ENCODE data around the gene TIMM50.
"Not testable (repeated sequence)": the region's sequence is repeated elsewhere in the genome, so short reads cannot be mapped to it uniquely, and the experiment has no call there.

The TIMM50 gene

DNA sequence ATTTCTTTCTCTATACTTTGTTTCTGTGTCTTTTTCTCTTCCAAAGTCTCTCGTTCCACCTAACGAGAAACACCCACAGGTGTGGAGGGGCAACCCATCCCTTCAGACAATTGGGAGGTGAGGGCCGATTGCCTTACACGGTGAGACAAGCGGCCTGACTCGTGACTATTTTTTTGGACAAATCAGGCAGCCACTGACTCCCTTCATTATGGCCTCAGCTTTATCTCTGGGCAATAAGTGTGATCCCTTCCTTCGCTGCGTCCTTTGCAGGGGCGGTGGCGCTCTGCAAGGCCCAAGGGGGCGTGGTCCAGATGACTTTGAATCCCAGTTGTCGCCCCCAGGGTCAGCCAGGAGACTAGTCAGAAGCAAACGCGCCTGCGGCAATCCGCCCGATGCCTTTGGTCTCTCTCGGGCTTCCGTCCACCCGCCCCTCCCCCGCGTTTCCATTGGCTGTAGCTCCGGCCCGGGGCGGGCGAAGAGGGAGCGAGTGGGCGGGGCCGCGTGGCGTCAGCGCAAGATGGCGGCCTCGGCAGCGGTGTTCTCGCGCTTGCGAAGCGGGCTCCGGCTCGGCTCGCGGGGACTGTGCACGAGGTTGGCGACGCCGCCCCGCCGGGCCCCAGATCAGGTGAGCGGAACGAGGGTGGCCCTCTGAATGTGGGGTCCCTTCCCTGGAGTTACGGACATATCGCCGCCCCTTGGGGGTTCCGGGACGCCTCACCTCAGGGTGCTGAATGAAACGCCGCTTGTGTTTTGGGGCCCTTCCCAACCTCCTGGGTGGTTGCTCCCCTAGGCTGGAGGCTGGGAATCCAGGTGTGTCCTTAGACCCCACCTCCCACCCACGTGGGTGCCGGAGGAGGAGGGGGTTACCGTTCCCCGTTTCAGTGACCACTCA is at the start of gene TIMM50:
Gene TIMM50, plus strand, starts transcription at position 502 of the 892 bp plus-strand sequence. Its CDS starts 16 bp downstream, at position 518.
- no peak for FAIRE-seq

DNA sequence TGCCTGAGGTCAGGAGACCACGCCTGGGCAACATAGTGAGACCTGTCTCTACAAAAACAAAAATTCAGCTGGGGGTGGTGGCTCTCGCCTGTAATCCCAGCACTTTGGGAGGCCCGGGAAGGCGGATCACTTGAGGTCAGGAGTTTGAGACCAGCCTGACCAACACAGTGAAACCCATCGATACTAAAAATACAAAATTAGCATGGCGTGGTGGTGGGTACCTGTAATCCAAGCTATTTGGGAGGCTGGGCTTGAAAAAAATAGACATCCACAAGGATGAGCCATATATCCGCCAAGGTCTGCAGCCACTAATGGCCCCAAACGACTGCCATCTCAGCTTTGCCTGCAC is 48.0 kb upstream of the TIMM50 start:
- no peak for FAIRE-seq

DNA sequence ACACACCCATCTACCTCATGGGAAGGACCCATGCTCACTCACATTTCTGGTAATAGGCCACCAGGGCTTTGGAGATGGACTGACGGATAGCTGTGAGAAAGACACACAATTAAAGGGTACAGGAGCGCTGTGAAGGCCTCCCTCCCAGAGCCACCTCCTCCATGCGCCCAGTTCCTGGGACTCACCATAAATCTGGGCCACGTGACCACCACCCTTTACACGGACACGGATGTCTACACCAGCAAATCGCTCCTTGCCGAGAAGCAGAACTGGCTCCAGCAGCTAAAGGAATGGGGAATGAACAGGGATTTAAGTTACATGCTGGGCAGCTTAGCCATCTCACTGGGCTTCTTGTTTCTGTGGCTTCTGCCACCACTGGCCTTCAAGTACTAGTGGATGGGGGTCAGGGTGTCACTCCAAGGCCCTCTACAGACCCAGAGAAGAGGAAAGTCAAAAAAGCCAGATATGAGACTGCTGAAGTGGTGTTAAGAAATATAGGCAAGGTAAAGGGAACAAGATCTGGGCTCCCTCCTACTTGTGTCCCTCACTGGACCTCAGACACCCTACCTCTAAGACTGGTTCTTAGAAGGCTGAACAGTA is 47.1 kb upstream of the TIMM50 start:
- FAIRE-seq, result no peak

- no peak for FAIRE-seq
Observed at GRCh38 chr19:39434123-39435076, 46.2 kb upstream of the TIMM50 start.

DNA sequence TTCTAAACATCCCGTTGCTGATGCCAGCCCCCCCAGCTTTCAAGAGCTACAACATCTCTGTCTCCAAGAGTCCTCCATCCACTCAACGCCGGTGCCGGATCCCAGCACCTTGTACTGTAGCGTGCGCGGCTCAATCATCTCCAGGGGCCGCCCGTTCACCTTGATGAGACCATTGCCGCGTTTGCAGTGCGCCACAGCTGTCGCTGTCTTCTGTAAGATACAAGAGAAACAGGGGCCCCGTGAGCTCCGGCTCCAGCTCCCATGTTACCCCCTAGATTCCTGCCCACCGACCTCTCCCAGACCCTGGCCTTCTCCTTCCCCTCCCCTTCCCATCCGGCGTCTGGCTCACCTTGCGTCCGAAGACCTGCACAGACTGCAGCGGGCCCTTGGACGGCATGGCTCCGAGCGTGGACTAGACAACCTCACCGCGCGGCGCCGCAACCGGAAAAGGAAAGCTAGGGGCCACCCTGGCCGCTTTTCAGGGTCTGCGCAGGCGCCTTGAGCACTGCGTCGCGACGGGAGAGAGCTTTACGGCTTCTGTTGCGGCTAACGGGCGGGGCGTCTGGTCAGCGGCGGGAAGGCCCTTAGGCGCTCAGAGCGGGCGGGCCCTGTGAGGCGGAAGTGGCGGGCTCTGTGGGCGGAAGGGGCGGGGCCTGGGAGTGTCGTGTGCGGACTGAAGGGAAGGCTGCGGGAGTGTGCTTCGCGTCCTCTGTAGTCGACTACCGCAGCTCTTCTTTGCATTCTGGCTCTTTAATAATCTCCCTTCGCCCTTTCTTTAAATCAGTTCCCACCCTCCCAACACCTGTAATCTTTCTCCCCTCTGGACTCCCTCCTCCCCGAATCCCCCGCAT is 44.9 kb upstream of the TIMM50 start, which contains the start of gene RPS16:
Gene RPS16, minus strand, starts transcription at position 451 of the 851 bp plus-strand sequence. Its CDS starts 54 bp downstream, at position 397.
- no peak for FAIRE-seq

- no peak for FAIRE-seq
Observed at GRCh38 chr19:39436350-39436716, 44.3 kb upstream of the TIMM50 start.

DNA sequence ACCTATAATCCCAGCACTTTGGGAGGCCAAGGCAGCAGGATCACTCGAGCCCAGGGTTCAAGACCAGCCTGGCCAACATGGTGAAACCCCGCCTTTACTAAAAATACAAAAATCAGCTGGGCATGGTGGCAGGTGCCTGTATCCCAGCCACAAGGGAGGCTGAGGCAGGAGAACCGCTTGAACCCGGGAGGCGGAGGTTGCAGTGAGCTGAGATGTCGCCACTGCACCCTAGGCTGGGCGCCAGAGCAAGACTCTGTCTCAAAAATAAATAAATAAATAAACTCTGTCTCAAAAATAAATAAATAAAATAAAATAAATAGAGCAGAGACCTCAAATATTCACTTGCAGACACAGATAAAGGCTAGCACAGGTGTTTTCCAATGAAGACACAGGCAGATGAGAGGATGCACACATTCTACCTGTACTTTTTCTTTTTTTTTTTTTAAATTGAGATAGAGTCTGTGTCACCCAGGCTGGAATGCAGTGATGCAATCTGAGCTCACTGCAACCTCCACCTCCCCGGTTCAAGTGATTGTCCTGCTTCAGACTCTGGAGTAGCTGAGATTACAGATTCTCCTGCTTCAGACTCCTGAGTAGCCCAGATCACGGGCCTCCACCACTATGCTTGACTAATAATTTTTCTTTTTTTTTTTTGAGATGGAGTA is 42.2 kb upstream of the TIMM50 start:
- FAIRE-seq, result no peak

DNA sequence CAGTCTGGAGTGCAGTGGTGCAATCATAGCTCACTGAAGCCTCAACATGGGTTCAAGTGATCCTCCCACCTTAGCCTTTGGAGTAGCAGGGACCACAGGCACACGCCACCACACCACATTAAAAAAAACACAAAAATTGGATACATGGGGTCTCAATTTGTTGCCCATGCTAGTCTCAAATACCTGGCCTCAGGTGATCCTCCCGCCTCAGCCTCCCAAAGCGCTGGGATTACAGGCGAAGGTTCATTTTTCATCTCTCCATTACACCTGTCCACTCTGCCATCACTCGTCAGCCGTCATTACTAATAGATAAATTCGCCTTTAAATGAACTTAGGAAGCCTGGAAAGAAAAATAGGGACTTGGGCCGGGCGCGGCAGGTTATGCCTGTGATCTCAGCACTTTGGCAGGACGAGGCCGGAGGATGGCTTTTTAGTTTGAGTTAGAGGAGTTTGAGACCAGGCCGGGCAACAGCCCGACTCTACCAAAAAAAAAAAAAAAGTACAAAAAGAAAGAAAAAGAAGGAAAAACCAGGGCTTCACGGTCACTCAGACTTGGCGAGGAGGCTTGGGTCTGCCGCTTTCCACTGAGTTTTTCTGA is 35.9 kb upstream of the TIMM50 start:
- no peak for FAIRE-seq

GRCh38 chr19:39445196-39446111 is 35.2 kb upstream of the TIMM50 start, which contains the start of gene SUPT5H:
Gene SUPT5H (plus strand): TSS chr19:39445582. CDS start chr19:39445891, 309 bp downstream.
- FAIRE-seq, result no peak

DNA sequence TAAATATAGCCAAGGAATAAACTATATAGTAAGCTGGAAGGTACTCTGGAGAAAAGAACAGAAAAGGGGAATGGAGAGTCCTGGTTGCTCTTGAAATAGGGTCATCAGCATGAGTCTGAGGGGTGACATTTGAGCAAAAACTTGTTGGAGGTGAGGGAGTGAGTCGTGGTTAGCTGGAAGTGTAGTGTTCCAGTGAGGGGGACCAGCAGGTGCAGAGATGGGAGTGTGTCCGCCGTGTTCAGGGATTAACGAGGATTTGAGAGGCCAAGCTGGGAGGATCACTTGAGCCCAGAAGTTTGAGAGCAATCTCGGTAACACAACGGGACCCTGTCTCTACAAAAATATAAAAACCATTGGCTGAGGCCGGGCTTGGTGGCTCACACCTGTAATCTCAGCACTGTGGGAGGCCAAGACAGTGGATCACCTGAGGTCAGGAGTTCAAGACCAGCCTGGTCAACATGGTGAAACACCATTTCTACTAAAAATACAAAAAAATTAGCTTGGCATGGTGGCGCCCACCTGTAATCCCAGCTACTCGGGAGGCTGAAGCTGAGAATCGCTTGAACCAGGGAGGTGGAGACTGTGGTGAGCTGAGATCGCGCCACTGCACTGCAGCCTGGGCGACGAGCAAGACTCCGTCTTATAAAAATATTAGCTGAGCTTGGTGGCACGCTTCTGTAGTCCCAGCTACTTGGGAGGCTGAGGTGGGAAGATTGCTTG is 34.1 kb upstream of the TIMM50 start:
- FAIRE-seq, result no peak

GRCh38 chr19:39448271-39448670 is 32.4 kb upstream of the TIMM50 start:
- no peak for FAIRE-seq

DNA sequence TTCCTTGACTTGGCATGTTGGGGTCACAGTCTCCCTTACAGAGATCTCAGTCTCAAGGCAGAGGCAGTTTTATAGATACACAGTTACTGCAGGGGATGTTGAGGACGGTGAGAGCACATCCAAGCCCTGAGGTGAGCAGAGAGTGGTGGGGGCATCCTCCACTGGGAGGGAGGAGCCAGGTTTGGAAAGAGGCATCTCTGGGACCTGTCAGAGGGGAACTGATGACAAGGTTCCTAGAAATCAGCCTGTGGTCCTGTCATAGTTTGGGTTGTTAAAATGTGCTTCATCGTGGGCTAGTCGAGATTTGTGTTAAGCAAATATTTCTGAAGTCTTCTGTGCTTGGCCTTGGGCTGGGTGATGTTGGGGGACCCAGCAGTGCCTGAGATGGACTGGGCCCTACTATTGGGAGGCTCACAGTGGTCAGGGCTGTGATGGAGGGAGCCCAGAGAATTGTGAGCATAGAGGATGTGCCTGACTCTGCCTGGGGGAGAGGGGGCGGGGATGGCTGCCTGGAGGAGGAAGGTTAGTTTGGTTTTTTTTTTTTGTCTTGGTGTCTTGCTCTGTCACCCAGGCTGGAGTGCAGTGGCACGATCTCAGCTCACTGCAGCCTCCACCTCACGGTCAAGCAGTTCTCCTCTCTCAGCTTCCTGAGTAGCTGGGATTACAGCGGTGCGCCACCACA is 31.4 kb upstream of the TIMM50 start:
- no peak for FAIRE-seq

- FAIRE-seq, result not testable (repeated sequence)
Observed at GRCh38 chr19:39451257-39451656, 29.4 kb upstream of the TIMM50 start.

DNA sequence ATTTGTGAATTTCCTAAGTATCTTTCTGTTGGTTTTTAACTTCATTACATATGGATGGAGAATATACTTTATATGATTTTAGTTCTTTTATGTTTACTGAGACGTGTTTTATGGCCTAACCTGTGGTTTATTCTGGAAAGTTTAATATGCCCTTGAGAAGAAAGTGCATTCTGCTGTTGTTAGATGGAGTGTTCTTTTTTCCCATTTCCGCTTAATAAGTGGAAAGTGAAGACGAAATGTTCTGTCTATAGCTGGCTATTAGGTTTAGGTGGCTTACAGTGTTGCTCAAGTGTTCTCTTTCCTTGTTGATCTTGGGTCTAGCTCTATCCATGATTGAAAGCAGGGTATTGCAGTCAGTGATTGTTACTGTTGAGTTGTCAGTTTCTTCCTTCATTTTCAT is 17.2 kb upstream of the TIMM50 start:
- no peak for FAIRE-seq

DNA sequence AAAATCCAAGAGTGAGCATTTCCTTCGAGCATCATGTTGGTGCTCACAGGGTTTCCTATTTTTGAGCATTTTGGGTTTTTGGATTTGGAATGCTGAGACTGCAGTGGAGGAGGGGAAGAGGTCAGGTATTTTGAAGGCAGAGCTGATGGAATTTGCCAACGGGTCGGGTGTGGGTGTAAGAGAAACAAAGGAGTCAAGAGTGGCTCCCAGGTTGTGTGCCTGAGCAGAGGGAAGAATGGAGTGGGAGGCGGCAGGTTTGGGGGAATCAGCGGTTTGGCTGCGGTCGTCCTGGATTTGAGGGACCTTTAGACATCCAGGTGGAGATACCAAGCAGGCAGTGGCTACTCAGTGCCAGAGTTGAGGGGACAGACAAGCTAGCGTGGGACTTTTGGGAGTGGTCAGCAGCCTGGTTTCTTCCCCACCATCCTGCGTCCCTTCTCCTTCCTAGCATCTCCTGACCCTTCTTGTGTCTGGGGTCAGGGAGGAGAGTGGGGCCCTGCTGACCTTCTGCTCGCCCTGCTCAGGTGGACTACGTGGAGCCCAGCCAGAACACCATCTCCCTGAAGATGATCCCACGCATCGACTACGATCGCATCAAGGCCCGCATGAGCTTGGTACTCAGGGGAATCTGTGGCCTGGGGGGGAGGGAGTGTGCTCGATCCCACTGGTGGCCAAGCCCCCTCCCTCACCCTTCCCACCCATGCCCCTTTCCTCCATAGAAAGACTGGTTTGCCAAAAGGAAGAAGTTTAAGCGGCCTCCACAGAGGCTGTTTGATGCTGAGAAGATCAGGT is 14.5 kb upstream of the TIMM50 start:
- FAIRE-seq, result no peak

GRCh38 chr19:39467941-39468340 is 12.7 kb upstream of the TIMM50 start:
- FAIRE-seq, result no peak

- no peak for FAIRE-seq
Observed at GRCh38 chr19:39469036-39469435, 11.6 kb upstream of the TIMM50 start.

DNA sequence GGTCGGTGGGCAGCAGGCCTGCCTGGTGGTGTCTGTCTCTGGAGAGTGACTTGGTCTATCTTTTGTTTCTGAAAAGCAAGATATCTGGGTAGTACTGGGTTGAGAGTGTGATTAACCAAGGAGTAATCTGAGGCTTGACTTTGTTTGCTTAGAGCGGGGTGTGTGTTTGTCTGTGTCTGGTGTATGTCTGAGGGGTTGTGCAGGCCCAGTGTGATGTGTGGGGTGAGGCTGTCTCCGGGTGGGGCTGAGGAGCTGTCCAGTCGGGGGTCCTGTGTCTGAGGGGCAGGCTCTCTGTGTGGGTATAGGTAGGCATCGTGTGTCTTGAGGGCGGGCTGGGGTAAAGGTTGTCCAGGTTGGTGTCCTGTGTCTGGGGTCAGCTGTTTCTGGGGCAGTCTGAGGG is 11.1 kb upstream of the TIMM50 start:
- FAIRE-seq, result no peak
